Glutamatergic neuron (in vitro differentiated cells): ENCODE results near the gene COPA. TPM values are rescaled to one million over a fixed set of nuclear protein-coding genes. Genes with fewer than 3 reads are reported as not detected.

Source experiments
- DNase-seq: peaks from one replicate; pipeline ENCODE4 v3.0.0; 2022
- H3K27ac Mint-ChIP-seq: one replicate; pipeline ENCODE4 v1.8.0; 2020; ENCODE audit warnings: mild to moderate bottlenecking, mixed read lengths, inconsistent platforms; ENCODE audit not compliant: unreplicated experiment
- H3K27me3 Mint-ChIP-seq: one replicate; pipeline ENCODE4 v1.8.0; 2020; ENCODE audit warnings: mild to moderate bottlenecking, moderate library complexity, mixed read lengths, inconsistent platforms; ENCODE audit not compliant: unreplicated experiment
- H3K36me3 Mint-ChIP-seq: one replicate; pipeline ENCODE4 v1.8.0; 2020; ENCODE audit warnings: mild to moderate bottlenecking, mixed read lengths, inconsistent platforms; ENCODE audit not compliant: unreplicated experiment
- H3K4me1 Mint-ChIP-seq: one replicate; pipeline ENCODE4 v1.8.0; 2020; ENCODE audit warnings: mild to moderate bottlenecking, low read depth, mixed read lengths, inconsistent platforms; ENCODE audit not compliant: unreplicated experiment
- H3K4me3 Mint-ChIP-seq: one replicate; pipeline ENCODE4 v1.8.0; 2020; ENCODE audit warnings: mild to moderate bottlenecking, mixed read lengths, inconsistent platforms; ENCODE audit not compliant: unreplicated experiment
- H3K9me3 Mint-ChIP-seq: one replicate; pipeline ENCODE4 v1.8.0; 2020; ENCODE audit warnings: mild to moderate bottlenecking, moderate library complexity, mixed read lengths, inconsistent platforms; ENCODE audit not compliant: unreplicated experiment
- total RNA-seq: library from RNA; stranded (reverse); fragmentation: NEBNext Ultra II Directional; extraction: Animal tissue kit (Norgen Biotek cat#: 25700); gene quantifications from one replicate; pipeline ENCODE4 v1.2.1, GENCODE V29; 2021; ENCODE audit not compliant: unreplicated experiment
- TF ChIP-seq, protein P1 (sequence below): fragments of 200-600 bp; sonication (generic); IDR thresholded peaks from one replicate; pipeline ENCODE4 v1.5.0; 2021; ENCODE audit not compliant: partially characterized antibody, unreplicated experiment

COPA gene
- total RNA-seq, 1 donor from 2014 or later: 263 TPM

DNA sequence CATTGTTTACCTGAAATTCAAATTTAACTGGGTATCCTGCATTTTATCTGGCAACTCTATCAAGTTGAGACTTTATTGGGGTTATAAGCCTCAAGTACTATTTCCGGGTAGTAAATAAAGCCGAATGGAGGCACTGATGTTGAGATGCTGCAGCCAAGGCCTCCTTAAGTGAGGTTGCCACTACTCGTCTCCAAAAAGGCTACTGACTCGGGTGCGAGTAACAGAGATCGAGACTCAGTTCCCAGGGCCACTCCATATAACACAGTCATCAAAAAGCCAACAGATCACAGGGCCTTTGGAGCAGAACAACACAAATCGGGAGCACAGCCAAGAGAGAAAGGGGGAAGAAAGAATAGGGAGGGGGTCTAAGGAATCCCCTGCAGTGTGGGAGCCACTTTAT lies 524 bp downstream of the COPA start:
- H3K4me3 Mint-ChIP-seq: peak overlapping the region; percentile 100
- TF ChIP-seq, protein P1, sequence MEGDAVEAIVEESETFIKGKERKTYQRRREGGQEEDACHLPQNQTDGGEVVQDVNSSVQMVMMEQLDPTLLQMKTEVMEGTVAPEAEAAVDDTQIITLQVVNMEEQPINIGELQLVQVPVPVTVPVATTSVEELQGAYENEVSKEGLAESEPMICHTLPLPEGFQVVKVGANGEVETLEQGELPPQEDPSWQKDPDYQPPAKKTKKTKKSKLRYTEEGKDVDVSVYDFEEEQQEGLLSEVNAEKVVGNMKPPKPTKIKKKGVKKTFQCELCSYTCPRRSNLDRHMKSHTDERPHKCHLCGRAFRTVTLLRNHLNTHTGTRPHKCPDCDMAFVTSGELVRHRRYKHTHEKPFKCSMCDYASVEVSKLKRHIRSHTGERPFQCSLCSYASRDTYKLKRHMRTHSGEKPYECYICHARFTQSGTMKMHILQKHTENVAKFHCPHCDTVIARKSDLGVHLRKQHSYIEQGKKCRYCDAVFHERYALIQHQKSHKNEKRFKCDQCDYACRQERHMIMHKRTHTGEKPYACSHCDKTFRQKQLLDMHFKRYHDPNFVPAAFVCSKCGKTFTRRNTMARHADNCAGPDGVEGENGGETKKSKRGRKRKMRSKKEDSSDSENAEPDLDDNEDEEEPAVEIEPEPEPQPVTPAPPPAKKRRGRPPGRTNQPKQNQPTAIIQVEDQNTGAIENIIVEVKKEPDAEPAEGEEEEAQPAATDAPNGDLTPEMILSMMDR: no peak
- no peak for DNase-seq
- peaks cover 5% of the 10 kb centered on the region for H3K36me3 Mint-ChIP-seq
- peak overlapping the region; percentile 97 for H3K27ac Mint-ChIP-seq
- H3K4me1 Mint-ChIP-seq: peaks cover 25% of the 10 kb centered on the region
- H3K9me3 Mint-ChIP-seq: peaks cover 4% of the 10 kb centered on the region
- H3K27me3 Mint-ChIP-seq: peaks cover 8% of the 10 kb centered on the region

DNA sequence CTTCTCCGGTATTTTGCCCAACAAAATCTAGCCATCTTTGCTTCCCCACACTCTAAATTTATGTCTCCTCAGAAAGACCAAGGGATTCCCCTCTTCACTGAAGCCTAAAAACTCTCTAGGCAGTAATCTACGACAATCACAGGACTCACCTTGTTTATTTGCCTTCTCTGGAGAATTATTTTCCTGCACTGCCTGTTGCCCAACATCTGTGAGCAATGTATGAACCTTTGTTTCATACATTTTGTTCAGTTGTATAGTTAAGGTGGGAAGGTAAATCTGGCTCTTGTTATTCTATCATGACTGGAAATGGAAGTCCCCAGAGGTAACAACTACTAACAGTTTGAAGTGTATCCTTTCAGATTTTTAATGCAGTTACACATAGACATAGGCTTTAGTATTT lies 2.2 kb downstream of the COPA start:
- Mint-ChIP-seq H3K4me1 (peaks cover 19% of the 10 kb centered on the region), H3K9me3 (peaks cover 4% of the 10 kb centered on the region), H3K27me3 (peaks cover 8% of the 10 kb centered on the region), H3K36me3 (peaks cover 5% of the 10 kb centered on the region), H3K27ac (peak overlapping the region; percentile 19), H3K4me3 (peak overlapping the region; percentile 100)
- TF ChIP-seq, protein P1: no peak
- DNase-seq: no peak

DNA sequence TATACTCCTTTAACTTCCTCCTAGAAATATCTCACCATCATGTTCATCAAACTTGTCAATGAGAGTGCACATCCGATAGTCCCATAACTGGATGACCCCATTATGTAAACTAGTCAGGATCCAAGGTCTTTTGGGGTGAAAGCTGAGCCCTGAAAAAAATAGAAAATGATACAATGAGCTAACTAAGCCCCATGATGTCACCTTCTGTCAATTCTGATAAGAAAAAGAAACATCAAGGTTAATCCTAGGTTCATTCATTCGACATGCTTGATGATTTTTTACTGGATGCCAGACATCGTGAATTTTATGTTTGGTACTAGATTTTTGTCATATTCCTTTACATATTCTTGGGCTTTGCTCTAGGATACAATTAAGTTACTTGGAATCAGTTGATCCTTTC lies 2.9 kb downstream of the COPA start:
- H3K4me1 Mint-ChIP-seq: peaks cover 19% of the 10 kb centered on the region
- peaks cover 8% of the 10 kb centered on the region for H3K27me3 Mint-ChIP-seq
- H3K27ac Mint-ChIP-seq: no peak overlapping the region
- peak overlapping the region; percentile 100 for H3K4me3 Mint-ChIP-seq
- peaks cover 4% of the 10 kb centered on the region for H3K9me3 Mint-ChIP-seq
- H3K36me3 Mint-ChIP-seq: peaks cover 5% of the 10 kb centered on the region
- no peak for DNase-seq
- TF ChIP-seq, protein P1: no peak

DNA sequence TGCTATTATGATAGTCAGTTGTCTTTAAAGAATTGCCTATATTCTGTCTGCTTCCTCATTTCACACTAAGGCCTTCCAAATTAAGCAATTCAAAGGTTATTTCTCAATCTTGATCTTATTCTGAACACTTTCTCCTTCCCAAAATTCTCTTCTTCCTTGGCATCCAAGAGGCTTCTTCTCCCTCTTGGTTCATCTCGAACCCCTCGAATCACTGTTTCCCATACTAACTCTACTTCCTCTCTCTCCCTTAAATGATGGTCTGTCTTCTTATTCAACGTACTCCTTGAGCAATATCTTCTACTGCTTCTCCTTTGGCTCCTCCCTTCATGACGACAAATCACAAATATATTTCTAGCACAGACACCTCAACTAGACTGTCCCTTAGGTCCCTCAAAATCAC lies 4.5 kb downstream of the COPA start:
- Mint-ChIP-seq H3K36me3 (peaks cover 5% of the 10 kb centered on the region), H3K4me3 (no peak overlapping the region), H3K27ac (peak overlapping the region; percentile 17), H3K9me3 (peaks cover 2% of the 10 kb centered on the region), H3K4me1 (peaks cover 10% of the 10 kb centered on the region), H3K27me3 (peaks cover 8% of the 10 kb centered on the region)
- TF ChIP-seq, protein P1: no peak
- no peak for DNase-seq

DNA sequence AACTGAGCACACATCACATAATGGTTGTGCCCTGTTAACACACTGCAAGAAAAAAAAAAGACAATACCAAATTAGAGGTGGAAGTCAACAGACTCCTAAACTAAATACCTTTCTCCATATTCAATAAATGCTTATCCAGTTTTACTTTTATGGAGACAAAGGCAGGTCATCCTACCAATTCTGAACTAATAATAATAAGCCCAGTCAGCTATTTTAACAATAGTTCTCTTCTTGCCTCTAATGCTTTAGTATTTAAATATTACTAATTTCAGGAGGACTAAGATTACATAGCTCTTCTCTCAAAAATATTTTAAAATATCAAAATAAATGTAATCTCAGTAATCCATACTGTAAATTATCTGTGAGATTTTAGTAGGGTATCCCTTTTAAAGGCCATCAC lies 10.5 kb downstream of the COPA start:
- H3K27me3 Mint-ChIP-seq: no peaks in the 10 kb centered on the region
- DNase-seq: no peak
- H3K4me1 Mint-ChIP-seq: peaks cover 13% of the 10 kb centered on the region
- H3K27ac Mint-ChIP-seq: no peak overlapping the region
- no peaks in the 10 kb centered on the region for H3K9me3 Mint-ChIP-seq
- no peaks in the 10 kb centered on the region for H3K36me3 Mint-ChIP-seq
- TF ChIP-seq, protein P1: no peak
- no peak overlapping the region for H3K4me3 Mint-ChIP-seq
